Measurements from ENCODE around the gene ACBD4.

The ACBD4 gene

GRCh38 chr17:45189009-45189408 lies 53.5 kb downstream of the ACBD4 start:
- Histone ChIP-seq H3K9me3 (no peaks in the 10 kb centered on the region), H3K27ac (no peak overlapping the region), H3K36me3 (no peaks in the 10 kb centered on the region), H3K4me1 (ENCODE audit: control insufficient read depth in 1 of 2, insufficient read depth in 1 of 2, low read depth in 1 of 2, low read length in 1 of 2) (no peaks in the 10 kb centered on the region), H3K27me3 (no peaks in the 10 kb centered on the region), H3K4me3 (ENCODE audit: low read depth in 1 of 2, low read length in 1 of 2) (no peak overlapping the region)
- no peak for TF ChIP-seq CTCF (IDR thresholded peaks at IDR 0.05)

DNA sequence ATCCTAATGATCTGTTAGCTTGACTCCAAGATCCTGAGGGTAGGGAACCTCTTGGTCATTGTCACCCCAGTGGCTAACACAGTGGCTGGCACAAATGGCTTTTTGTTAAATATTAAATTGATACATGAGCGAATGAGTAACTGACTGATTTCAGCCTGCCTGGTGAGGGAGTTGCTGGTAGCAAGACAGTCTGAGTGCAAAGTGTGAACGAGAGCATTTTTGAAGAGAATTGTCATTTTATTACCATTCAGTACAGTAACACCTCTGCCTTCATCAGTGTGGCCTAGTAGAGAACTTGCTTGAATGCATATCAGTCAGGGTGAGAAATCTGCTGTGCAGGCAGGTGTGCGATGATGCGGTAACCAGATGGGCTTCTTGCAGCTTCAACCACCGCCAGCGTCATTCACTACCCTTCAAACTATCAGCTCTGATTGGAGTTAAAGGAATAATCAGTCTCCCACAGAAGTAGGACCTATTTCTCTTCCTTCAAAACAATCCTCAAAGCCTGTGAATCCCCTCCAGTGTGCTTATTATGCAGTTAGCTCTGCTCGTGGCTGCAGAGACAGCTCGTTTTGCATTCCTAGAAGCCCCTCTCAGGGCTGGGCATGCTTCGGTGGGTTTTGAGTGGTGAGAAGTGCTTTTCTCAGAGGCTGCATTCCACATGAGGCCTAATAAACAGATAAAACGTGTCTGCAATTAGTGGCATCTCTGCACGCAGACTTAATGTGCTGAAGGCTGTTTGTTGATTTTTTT lies 55.2 kb downstream of the ACBD4 start:
- H3K9me3 ChIP-seq: no peaks in the 10 kb centered on the region
- H3K36me3 ChIP-seq: no peaks in the 10 kb centered on the region
- H3K4me1 ChIP-seq (ENCODE audit: control insufficient read depth in 1 of 2, insufficient read depth in 1 of 2, low read depth in 1 of 2, low read length in 1 of 2): no peaks in the 10 kb centered on the region
- no peak for TF ChIP-seq CTCF (IDR thresholded peaks at IDR 0.05)
- no peak overlapping the region for H3K27ac ChIP-seq
- H3K27me3 ChIP-seq: no peaks in the 10 kb centered on the region
- no peak overlapping the region for H3K4me3 ChIP-seq (ENCODE audit: low read depth in 1 of 2, low read length in 1 of 2)

Measured in neutrophil (primary cell).